Gastrocnemius medialis (tissue), 4 donors: ENCODE results near the gene CD63. TPM values are rescaled to one million over a fixed set of nuclear protein-coding genes. Genes with fewer than 3 reads are reported as not detected.
A peak's percentile ranks its signal among the peaks of the same experiment; 100 is the strongest.

Experiments
- ATAC-seq, 2 donors: fragments of 150-250 bp; one replicate each; pipeline ENCODE4 v1.9.1; 2016
- DNase-seq, 2 donors: peaks; one replicate each; pipeline ENCODE4 v3.0.0-alpha.2; 2019
- H3K27ac ChIP-seq, 4 donors: fragments of 200-600 bp; sonication (generic); 1 replicate in 1 of 4; 2 replicates in 3 of 4; pipeline ENCODE4 v1.5.1; 2016 to 2018; ENCODE audit warnings: mild to moderate bottlenecking in 2 of 4, moderate library complexity in 1 of 4
- H3K27me3 ChIP-seq, 3 donors: fragments of 200-600 bp; sonication (generic) in 2 of 3; 1 replicate in 1 of 3; 2 replicates in 2 of 3; pipeline versions ENCODE4 v1.5.1 to v1.6.0; 2016 to 2019; ENCODE audit warnings: mild to moderate bottlenecking in 1 of 3, moderate library complexity in 1 of 3
- H3K36me3 ChIP-seq, 2 donors: fragments of 200-600 bp; sonication (generic) in 1 of 2; one replicate each; pipeline ENCODE4 v1.5.1; 2017 to 2018
- H3K4me1 ChIP-seq, 2 donors: fragments of 200-600 bp; sonication (generic) in 1 of 2; one replicate each; pipeline ENCODE4 v1.5.1; 2016 to 2017; ENCODE audit warnings: mild to moderate bottlenecking in 2 of 2
- H3K4me3 ChIP-seq, 4 donors: fragments of 200-600 bp; sonication (generic) in 3 of 4; 1 replicate in 1 of 4; 2 replicates in 3 of 4; pipeline ENCODE4 v1.5.1; 2016 to 2019; ENCODE audit warnings: mild to moderate bottlenecking in 2 of 4
- H3K9me3 ChIP-seq, 3 donors: fragments of 200-600 bp; sonication (generic) in 2 of 3; 1 replicate in 1 of 3; 2 replicates in 2 of 3; pipeline ENCODE4 v1.5.1; 2016 to 2019
- CTCF ChIP-seq, 5 experiments: fragments of 450-650 bp in 3 of 5; fragments of 200-600 bp in 2 of 5; sonication (generic) in 2 of 5; IDR thresholded peaks in 4 of 5; conservative IDR thresholded peaks in 1 of 5; 1 replicate in 4 of 5; 2 replicates in 1 of 5; pipeline ENCODE4 v1.5.1; 2016 to 2019; ENCODE audit warnings: antibody characterized with exemption in 5 of 5, mild to moderate bottlenecking in 3 of 5, moderate library complexity in 3 of 5
- POLR2A ChIP-seq, 2 donors: fragments of 450-650 bp; IDR thresholded peaks; one replicate each; pipeline ENCODE4 v1.6.1; 2017; ENCODE audit warnings: antibody characterized with exemption in 2 of 2, mild to moderate bottlenecking in 2 of 2, moderate library complexity in 2 of 2
- in situ Hi-C, 4 donors: fragments of 200-750 bp; cut with MboI; loops; one replicate each; pipeline versions ENCODE4 v1.15.0 to v1.8.0; 2017; ENCODE audit warnings: low sequenced_read_pairs in 4 of 4
- intact Hi-C: fragments of 100-400 bp; cut with DNase I; formaldehyde crosslinking; loops from one replicate; pipeline ENCODE4 v1.15.1; 2023; ENCODE audit warnings: low total_unique reads
- total RNA-seq, 4 donors: library from RNA; depleted of rRNA; stranded (reverse); fragments of >200 nt; gene quantifications; one replicate each; pipeline versions ENCODE4 v1.1.0 to v1.2.3, GENCODE V29; 2016

The CD63 gene
- total RNA-seq, 4 donors from 2014 or later = 423 to 1,107 (median 634) TPM

GRCh38 chr12:55745361-55746173 is 16.8 kb upstream of the CD63 start:
- Histone ChIP-seq H3K36me3 (no peaks in the 10 kb centered on the region), H3K27ac (peak overlapping the region in 3 of 4 donors; percentile 4 to 38 (median 34)), H3K4me3 (peak overlapping the region in 1 of 4 donors; percentile 13), H3K27me3 (peaks cover 0 to 4% (median 0%) of the 10 kb centered on the region in 3 donors), H3K9me3 (no peaks in the 10 kb centered on the region), H3K4me1 (peaks cover 7 to 15% of the 10 kb centered on the region in 2 donors)
- ATAC-seq = no peak
- no peak for DNase-seq
- in situ Hi-C loops = no loop called here
- TF ChIP-seq POLR2A (IDR thresholded peaks at IDR 0.05) (no peak), CTCF (IDR thresholded peaks at IDR 0.05 in 4 of 5, conservative IDR thresholded peaks at IDR 0.05 in 1 of 5) (no peak)
- intact Hi-C loops = no loop called here

- no peaks in the 10 kb centered on the region for H3K9me3 ChIP-seq
- intact Hi-C loops (no loop called here), in situ Hi-C loops (no loop called here)
- no peak for TF ChIP-seq CTCF (IDR thresholded peaks at IDR 0.05 in 4 of 5, conservative IDR thresholded peaks at IDR 0.05 in 1 of 5)
- H3K4me3 ChIP-seq = peak overlapping the region; percentile 54 to 79 (median 60)
- no peak overlapping the region for H3K27ac ChIP-seq
- DNase-seq (no peak), ATAC-seq (no peak)
- H3K27me3 ChIP-seq = peaks cover 0 to 4% (median 0%) of the 10 kb centered on the region in 3 donors
- H3K36me3 ChIP-seq = no peaks in the 10 kb centered on the region
- H3K4me1 ChIP-seq = peaks cover 7 to 15% of the 10 kb centered on the region in 2 donors
These were observed 15.7 kb upstream of the CD63 start for GRCh38 chr12:55744340-55745030.

- intact Hi-C loops (no loop called here), in situ Hi-C loops (no loop called here)
- ATAC-seq = peak; percentile 59 to 62
- Histone ChIP-seq H3K36me3 (no peaks in the 10 kb centered on the region), H3K27me3 (peaks cover 0 to 4% (median 0%) of the 10 kb centered on the region in 3 donors), H3K4me1 (peaks cover 7 to 15% of the 10 kb centered on the region in 2 donors), H3K4me3 (peak overlapping the region; percentile 54 to 79 (median 60)), H3K27ac (peak overlapping the region in 2 of 4 donors; percentile 1 to 18), H3K9me3 (no peaks in the 10 kb centered on the region)
- TF ChIP-seq CTCF (IDR thresholded peaks at IDR 0.05 in 4 of 5, conservative IDR thresholded peaks at IDR 0.05 in 1 of 5) (peak in 1 of 5 experiments; percentile 7), POLR2A (IDR thresholded peaks at IDR 0.05) (no peak)
- DNase-seq = no peak
These were observed 14.9 kb upstream of the CD63 start for GRCh38 chr12:55743406-55744339.

GRCh38 chr12:55742719-55743405 is 14.1 kb upstream of the CD63 start, which contains the start of gene GDF11:
GDF11 (plus strand) TSS chr12:55743122; CDS start chr12:55743317, 195 bp downstream.
- Histone ChIP-seq H3K4me1 (peaks cover 13 to 22% of the 10 kb centered on the region in 2 donors), H3K4me3 (peak within 1 kb of the TSS; percentile 54 to 79 (median 60)), H3K36me3 (no peaks in the 10 kb centered on the region), H3K27ac (peak within 1 kb of the TSS in 3 of 4 donors; percentile 1 to 25 (median 18)), H3K9me3 (no peaks in the 10 kb centered on the region), H3K27me3 (peaks cover 0 to 4% (median 0%) of the 10 kb centered on the region in 3 donors)
- intact Hi-C loops = no loop called here
- TF ChIP-seq CTCF (IDR thresholded peaks at IDR 0.05 in 4 of 5, conservative IDR thresholded peaks at IDR 0.05 in 1 of 5) = no peak
- peak; percentile 32 to 64 for TF ChIP-seq POLR2A (IDR thresholded peaks at IDR 0.05)
- ATAC-seq = peak; percentile 28 to 39
- DNase-seq = peak; percentile 52 to 54
- in situ Hi-C loops = no loop called here
